ENCODE measurements around the gene ACSF3.

ACSF3 gene

DNA sequence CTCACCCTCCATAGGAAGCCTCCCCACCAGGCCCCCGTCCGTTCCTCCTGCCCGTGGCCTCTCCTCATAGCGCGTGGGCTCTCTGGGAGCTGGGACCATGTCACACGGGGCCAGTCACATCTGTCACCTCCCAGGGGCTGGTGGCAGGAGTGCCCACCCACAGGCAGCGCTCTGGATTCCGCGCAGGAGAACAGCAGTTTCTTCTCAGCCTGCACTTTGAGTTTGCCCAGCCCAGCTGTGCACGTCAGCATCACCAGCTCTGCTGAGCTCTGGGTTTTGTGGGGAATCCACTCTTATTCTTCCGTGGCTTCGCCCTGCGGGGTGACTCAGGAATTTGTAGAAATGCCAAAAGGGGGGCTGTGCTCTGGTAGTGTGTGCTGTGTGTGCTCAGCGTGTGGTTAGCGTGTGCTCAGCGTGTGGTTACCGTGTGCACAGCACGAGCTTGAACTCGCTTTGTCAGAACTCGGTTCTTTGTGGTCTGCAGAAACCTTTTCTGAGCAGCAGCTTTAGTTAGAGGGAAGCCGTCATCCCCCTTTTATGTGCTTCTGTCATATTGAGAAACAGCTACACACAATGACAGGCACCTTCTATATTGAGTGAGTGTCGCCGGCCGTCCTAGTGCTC, 3.2 kb downstream of the ACSF3 start:
- FAIRE-seq = no peak

DNA sequence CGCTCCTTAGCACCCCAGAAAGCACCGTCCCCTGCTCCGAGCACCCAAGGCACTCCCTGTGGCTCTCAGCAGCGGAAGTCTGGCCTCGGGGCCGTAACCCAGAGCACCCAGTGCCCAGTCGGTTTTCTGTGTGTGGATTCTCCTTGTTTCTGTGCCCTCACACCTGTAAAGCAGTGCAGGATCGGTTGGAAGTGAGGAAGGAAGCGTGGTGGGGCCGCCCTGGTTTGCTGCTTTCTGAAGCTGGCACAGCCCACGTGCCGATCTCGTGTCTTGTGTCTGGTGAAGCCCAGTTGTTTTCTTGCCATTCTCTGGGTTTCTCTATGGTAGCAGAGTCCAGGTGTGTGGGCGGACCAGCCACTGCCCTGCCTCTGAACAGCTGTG, 3.7 kb downstream of the ACSF3 start:
- FAIRE-seq = no peak

DNA sequence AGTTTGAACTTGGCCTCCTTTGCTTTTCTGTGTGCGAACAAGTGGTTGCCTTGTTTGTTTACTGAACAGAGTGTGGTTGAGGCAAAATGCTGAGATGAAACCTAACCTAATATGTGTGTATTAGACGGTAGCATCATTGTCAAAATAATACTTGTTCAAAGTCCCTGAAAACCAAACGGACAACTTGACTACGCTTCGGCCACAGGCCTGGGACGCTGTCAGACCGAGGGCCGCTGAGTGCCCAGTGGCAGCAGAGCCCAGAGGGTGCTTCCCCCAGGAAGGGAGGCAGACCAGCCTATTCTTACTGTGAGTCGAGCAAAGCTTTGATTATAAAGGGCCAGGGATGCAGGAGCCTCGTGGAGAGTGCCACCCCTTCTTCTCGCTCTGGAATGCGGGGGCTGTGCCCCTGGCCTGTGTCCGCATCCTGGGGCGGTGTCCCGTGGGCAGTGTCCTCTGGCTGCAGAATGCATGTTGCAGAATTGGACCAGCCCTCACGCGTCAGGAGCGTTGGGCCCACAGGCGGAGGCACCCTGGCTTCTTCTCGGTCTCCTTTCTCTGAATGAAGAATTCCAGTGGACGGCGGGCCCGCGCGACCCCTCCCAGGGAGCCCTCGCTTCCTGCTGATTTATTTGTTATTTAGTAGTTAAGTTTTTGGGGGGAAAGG, 5.2 kb downstream of the ACSF3 start:
- no peak for FAIRE-seq

DNA sequence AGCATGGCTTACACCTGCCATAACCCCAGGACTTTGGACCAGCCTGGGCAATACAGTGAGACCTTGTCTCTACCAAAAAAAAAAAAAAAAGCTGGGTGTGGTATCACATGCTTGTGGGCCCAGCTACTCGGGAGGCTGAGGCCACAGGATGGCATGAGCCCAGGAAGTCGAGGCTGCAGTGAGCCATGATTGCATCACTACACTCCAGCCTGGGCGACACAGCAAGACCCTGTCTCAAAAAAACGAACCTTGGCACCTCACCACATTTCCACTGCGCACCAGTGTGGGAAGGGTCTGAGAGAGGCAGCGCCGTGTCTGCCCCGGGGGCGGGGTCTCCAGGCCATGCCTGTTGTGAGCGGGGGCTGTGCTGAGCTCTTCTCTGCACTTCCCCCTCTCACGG, 6.3 kb downstream of the ACSF3 start:
- FAIRE-seq = no peak

DNA sequence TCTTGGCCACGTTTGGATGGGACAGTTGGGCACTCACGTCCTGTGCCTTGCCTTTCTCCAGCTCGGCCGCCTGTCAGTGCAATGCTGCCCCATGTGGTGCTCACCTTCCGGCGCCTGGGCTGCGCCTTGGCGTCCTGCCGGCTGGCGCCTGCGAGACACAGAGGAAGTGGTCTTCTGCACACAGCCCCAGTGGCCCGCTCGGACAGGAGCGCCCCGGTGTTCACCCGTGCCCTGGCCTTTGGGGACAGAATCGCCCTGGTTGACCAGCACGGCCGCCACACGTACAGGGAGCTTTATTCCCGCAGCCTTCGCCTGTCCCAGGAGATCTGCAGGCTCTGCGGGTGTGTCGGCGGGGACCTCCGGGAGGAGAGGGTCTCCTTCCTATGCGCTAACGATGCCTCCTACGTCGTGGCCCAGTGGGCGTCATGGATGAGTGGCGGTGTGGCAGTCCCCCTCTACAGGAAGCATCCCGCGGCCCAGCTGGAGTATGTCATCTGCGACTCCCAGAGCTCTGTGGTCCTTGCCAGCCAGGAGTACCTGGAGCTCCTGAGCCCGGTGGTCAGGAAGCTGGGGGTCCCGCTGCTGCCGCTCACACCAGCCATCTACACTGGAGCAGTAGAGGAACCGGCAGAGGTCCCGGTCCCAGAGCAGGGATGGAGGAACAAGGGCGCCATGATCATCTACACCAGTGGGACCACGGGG, 7.1 kb downstream of the ACSF3 start:
- no peak for FAIRE-seq

DNA sequence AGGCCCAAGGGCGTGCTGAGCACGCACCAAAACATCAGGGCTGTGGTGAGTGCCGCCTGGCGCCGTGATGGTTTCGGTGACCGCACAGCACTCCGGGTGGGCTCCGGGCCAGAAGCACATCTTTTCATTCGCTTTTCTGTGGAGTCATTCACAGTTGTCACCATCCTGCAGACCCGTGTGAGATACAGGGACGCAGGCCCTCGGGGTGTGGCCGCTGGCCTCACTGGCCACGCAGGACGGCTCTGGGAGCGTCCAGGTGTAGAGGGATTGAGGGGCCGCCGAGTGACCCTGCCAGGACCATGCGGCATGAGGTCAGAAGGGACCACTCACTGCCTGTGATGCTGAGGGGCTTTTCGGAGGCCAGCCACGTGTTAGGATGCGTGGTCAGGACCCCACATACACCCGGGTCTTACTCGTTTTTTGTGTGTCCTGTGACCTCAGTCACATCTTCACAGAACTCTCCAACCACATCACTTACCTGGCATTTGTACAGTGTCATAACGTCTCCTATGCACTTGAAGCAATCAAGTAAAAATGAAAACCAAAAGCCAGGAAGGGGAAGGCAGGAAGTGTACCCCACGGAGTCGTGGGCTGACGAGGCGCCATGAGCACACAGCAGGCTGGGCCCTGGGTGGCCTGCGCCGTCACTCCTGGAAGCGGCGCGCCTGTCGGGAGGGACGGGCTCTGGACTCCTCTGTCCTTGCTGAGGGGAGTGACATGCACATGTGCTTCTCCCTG, 7.8 kb downstream of the ACSF3 start:
- FAIRE-seq = no peak

DNA sequence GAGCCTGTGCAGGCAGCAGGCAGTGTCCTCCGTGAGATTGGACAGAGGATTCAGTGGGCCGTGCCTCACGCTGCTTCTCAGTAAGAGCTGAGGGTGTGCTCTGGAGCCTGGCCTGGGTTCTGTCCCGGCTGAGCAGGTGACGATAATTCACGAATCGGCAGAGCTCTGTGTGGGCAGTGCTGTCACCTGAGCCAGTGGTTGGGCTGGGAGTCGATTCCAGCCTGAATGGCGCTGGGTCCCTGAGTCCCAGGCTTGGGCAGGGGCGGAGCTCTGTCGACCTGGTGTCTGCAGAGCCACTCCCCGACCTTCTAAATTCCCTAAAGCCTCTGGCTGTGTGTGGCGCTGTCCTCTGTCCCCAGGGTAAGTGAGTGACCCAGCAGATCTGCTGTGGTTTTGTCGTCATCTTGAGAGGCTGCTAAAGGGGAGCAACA, 8.4 kb downstream of the ACSF3 start:
- FAIRE-seq = no peak

DNA sequence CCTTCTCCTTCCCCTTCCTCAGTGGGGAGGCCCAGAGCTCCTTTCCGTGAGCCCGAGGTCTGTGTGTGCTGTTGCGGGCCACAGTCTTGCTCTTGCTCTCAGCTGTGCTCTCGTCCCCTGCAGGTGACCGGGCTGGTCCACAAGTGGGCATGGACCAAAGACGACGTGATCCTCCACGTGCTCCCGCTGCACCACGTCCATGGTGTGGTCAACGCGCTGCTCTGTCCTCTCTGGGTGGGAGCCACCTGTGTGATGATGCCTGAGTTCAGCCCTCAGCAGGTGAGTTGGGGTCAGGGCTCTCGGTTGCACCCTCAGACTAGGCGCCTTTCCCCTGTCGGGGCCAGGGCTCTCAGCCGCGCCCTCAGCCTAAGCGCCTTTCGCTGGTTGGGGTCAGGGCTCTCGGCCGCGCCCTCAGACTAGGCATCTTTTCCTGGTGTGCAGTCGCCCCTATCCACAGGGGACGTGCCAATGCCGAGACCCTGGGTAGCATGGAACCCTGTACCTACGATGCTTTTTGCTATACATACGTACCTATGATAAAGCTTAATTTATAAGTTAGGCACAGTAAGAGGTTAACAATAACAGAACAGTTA, 8.9 kb downstream of the ACSF3 start:
- FAIRE-seq = no peak

DNA sequence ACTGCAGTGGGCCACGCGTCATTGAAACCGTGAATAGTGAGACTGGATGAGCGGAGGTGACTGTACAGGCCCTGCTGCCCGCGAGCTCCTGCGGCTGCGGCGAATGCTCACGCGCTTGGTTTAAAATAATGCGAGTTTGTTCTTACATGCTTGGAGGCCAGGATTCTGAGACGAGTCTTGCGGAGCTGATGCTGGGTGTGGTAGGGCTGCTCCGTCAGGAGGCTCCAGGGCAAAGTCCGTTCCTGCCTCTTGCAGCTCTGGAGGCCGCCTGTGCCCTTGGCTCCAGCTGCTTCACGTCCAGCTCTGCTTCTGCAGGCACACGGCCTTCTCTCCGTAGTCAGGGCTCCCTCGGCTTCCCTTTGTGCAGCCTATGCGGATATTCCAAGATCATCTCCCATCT, 9.5 kb downstream of the ACSF3 start:
- FAIRE-seq = no peak

DNA sequence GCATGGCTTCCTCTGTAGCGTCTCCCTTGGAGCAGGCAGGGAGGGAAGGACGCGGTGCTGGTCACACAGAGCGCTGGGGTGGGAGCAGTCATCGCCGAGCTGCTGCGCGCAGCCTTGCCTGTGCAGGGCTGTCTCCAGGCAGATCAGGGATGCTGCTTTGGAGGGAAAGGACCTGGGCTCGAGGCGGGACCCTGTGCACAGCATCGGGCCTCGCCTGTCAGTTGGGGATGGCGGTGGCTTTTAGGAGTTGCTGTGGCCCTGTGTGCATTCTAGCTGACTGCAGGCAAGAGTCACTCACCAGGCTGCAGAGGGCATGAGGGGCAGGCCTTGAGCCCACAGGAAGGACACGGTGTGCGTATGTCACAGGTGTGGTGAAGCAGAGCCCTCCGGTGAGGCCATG, 10.1 kb downstream of the ACSF3 start:
- no peak for FAIRE-seq

DNA sequence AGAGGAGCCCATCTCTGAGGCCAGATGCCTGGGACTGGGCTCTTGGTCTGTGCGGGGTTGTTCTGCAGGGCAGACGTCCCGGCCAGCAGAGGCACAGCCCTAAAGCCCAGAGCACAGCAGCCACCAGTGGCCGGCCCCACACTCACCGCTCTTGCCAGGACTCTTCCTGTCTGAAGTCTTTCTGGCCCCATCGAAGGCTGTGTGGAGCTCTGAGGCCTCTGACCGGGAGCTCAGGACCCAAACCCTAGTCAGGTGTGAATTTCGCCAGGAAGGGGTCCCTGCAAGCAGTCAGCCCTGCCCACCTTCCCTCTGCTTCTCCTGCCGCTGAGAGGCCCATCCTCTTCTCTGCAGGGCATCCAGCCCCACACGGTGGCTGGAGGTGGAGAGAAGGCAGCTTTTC, 10.7 kb downstream of the ACSF3 start:
- FAIRE-seq = no peak

DNA sequence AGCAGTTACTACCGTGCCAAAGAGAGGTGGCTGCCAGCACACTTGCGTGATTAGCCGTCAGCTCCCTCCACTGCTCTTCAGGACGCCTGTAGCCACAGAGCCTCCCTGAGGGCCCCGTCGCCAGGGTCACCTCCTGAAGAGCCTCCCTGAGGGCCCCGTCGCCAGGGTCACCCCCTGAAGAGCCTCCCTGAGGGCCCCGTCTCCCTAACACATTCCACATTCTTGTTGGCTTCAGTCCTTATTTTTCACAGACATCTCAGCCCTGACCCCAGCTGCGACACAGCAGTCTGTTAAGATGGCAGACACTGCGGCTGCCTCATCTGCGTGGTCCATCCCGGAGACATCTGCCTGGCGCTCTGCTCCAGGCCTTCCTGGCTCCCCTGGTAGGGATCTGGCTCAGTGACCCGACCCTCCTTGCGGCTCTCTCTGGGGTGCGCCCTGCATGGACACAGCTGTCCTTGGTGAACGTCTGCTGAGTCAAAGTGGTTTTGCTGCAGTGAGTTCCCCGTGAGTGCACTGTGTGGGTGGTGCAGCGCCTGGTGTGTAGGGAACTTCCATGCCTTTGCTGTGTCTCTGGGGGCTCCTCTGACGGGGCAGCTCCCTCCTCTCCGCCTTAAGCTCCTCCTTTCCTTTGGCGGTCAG, 11.4 kb downstream of the ACSF3 start:
- no peak for FAIRE-seq

DNA sequence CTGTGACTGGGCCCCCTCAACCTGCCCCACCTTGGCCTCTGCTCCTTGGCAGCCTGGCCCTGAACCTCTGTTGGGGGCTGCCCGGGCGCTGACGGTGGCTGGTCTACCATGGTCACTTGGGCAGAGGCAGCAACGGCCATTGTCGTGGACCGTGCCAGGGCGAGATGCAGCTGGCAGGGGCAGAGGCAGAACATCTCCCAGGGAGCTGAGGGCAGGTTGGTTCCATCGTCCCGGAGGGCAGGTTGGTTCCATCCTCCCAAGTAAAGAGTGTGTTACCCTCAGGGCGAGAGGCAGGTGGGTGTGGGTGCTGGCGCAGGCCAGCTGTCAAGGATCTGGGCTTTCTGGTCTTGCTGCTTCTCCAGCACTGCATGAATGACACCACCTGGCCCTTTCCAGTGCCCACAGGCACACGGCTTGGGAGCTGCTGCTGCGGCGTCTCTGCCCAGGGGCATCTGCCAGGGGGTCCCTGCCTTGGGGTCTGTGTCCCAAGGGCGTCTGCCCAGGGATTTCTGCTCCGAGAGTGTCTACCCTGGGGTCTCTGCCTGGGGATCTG, 12.0 kb downstream of the ACSF3 start:
- FAIRE-seq = no peak

DNA sequence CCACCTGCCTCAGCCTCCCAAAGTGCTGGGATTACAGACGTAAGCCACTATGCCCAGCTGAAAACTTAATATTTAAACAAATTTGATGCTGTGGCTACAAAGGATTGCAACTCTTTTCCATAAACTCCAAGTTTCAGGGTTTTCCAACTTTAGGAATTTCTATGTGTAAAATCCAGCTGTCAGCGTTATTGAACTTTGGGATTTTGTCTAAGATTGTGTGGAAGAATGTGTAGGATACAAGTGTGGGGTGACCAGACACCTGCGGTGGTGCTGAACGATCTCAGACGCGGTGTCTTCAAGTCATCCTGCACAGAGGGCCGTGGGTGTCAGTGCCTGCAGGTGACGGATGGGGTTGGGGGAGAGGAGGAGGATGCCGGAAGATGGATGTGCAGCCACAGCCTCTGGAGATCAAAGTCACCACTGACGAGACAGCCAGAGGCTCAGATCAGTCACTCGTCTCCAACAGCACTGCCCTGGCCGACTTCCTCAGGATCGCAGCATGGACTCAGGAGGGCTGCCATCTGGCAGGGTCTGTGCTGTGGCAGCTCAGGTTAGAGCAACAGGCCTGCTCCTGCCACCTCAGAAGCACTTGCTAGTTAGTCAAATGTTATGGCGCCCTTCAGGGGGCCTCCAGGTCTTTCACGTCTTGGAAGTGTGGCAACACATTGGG, 13.0 kb downstream of the ACSF3 start:
- no peak for FAIRE-seq

DNA sequence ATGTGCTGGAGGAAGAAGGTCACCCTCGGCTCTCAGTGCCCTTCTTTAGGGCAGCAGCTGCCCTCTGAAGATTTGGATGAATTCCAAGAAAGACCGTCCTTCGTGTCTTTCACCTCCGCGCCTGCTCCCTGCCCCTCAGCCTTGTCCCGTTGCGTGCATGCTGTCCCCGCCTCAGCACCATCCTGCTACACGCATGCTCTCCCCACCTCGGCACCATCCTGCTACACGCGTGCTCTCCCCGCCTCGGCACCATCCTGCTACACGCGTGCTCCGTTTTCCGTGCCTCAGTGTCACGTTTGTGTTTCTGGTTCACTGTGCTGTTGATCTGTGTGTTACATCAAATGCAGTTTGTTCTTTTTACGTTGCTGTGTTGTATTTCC, 13.5 kb downstream of the ACSF3 start:
- no peak for FAIRE-seq

DNA sequence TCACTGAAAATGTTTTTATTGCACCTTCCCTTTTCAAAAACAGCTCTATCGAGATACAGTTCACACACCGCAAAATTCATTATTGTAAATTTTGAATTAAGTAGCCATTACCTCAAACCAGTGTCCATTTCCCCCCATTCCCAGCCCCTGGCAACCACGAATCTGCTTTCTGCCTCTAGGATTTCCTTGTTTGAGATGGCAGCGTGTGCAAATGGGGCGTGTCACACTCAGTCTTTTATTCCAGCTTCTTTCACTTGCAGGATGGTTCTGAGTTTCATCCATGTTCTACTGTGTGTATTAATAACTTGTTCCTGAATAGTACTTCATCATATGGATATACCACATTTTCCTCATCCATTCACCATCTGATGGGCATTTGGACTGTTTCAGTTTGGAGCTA, 14.8 kb downstream of the ACSF3 start:
- FAIRE-seq = no peak

DNA sequence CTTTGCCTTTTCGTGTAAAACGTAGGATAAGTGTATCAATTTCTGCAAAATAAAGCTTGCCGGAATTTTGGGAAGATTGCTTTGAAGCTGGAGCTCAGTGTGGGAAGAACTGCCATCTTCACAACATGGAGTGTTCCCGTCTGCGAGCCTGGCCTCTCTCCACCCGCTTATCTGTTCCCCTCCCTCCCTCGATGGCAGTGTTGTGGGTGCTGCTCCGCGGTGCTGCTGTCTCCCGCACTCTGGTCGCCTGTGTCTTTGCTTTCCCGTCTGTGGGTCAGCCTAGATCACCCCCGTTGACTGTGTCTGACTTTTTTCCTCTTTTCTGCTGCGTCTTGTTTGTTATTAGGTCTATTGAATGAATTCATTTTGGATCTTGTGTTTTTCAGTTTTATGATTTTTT, 17.0 kb downstream of the ACSF3 start:
- FAIRE-seq = no peak

DNA sequence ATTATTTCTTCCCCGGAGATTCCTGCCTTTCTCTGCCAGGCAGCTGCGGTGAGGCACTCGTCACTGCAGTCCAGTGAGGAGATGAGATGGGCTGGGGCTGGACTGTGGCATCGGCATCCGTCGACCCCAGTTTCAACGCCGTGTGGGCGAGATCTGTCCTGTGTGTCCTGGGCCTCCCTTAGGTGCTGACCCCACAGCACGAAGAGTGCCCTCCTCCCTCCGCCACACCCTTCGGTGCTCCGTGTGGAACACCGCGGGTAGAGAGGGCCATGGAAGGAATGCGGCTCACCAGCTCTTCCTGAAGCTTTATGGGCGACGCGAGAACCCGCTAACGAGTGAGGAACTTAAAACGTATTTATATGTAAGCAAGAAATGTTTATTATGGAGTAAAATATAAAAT, 17.6 kb downstream of the ACSF3 start:
- no peak for FAIRE-seq

DNA sequence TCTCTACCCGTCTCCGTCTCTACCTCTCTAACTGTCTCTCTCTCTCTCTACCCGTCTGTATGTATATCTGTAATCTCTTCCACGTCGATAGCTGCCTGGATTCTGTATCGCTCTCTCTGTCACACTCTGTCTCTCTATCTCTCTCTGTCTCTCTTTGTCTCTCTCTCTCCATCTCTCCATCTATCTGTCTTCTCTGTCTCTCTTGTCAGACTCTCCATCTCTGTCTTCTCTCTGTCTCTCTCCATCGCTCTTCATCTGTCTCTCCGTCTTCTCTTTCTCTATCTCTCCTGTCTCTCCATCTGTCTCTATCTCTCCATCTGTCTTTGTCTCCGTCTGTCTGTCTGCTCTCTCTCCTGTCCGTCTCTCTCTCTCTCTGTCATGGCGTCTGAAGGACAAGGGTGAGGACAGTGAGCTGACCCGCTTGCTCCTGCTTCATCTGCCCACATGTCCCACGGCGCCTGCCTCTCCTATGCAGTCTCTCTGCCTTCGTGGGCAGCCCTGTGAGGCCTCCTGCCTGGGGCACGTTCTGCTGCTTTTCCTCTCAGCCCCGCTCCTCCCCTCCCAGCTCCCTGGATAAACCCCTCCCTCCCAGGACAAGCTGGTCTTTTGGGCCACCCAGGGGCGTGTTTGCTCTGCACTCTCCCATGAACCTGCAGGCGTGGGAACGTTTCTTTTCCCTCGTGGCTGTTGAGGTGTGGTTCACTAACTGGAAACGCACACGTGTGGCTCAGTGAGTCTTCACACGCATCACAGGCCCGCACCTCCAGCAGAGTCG, 18.9 kb downstream of the ACSF3 start:
- FAIRE-seq = no peak

DNA sequence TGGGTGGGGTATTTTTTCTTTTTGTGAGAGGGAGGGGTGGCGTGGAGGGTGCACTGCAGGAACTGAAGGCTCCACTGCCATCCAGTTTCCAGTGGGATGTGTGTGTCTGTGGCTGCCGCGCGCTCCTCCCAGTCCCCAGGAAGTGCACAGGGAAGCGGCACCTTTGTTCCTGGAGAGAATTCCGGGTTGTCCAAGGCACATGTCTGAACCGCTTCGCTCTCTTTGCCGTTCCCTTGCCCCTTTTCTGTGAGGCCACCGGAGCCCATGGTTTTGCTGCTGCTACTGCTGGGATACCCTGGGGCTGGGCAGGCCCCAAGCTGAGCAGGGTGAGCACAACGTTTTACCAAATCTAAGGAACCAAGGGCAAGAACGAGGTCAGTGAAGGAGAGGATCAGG, 19.5 kb downstream of the ACSF3 start:
- no peak for FAIRE-seq

DNA sequence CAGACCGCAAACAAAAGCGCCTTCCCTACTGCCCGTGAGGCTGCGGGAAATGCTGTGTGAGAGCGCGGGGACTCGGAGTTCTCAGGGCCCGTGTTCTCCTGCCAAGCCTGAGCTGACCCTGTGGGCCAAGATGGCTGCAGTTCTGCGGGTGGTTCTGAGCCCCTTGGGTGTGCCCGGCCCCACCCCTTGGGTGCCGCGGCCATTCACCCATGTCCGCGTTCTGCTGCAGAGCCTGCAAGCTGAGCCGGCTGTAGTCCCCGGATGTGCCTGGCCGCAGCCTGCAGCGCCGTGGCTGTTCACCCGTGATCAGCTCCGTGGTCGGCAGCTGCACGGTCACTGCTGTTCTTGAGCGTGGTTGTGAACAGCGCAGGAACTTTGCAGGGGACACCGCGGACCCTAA, 20.0 kb downstream of the ACSF3 start:
- no peak for FAIRE-seq

All from TTC549 (cell line).